Choroid plexus epithelial cell (primary cell): ENCODE data around the gene TMEM269.

ENCODE experiments used
- DNase-seq: peaks from one replicate; pipeline ENCODE4 v3.0.0-alpha.2; 2010; ENCODE audit warnings: low read depth
- H3K4me3 ChIP-seq: 2 replicates; pipeline ENCODE4 v1.5.1; 2011; ENCODE audit warnings: low read depth, mild to moderate bottlenecking, control low read depth, low read length, moderate library complexity
- TF ChIP-seq, protein P1 (sequence below): conservative IDR thresholded peaks from 2 replicates; pipeline ENCODE4 v1.5.1; 2011; ENCODE audit warnings: low read depth, mild to moderate bottlenecking, control low read depth, inconsistent platforms, low read length, moderate library complexity

Gene TMEM269

DNA sequence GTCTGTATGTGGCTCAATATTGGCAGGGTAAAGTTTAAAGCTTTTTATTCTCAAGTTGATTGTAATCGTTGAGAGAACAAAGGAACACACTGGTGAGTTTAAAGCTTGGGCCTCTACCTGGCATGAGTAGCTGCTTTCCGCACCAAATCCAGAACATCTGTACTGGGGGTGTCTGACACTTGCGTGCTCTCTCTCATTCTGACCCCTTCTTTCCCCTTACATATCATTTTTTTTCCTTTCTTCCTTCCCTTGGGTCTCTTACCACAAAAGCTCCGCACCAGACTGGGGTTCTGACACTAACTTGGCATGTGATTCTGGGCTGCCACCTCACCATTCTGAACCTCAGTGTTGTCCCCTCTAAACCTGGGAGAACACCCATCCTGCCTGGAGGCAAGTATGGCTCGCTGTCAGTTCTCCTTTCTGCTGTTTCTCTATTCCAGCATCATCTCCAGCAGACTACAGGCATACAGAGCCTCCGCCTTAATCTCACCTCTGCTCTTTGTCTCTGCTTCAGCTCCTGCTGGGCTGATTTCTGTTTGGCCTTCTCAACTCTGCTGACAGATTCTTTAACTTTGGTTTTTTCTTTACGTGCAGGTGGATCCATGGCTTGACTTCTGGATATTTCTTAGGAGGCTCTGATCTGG, 31.3 kb downstream of the TMEM269 start:
- H3K4me3 ChIP-seq = peak overlapping the region; percentile 93
- peak; percentile 28 for DNase-seq
- TF ChIP-seq, protein P1, sequence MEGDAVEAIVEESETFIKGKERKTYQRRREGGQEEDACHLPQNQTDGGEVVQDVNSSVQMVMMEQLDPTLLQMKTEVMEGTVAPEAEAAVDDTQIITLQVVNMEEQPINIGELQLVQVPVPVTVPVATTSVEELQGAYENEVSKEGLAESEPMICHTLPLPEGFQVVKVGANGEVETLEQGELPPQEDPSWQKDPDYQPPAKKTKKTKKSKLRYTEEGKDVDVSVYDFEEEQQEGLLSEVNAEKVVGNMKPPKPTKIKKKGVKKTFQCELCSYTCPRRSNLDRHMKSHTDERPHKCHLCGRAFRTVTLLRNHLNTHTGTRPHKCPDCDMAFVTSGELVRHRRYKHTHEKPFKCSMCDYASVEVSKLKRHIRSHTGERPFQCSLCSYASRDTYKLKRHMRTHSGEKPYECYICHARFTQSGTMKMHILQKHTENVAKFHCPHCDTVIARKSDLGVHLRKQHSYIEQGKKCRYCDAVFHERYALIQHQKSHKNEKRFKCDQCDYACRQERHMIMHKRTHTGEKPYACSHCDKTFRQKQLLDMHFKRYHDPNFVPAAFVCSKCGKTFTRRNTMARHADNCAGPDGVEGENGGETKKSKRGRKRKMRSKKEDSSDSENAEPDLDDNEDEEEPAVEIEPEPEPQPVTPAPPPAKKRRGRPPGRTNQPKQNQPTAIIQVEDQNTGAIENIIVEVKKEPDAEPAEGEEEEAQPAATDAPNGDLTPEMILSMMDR = no peak

DNA sequence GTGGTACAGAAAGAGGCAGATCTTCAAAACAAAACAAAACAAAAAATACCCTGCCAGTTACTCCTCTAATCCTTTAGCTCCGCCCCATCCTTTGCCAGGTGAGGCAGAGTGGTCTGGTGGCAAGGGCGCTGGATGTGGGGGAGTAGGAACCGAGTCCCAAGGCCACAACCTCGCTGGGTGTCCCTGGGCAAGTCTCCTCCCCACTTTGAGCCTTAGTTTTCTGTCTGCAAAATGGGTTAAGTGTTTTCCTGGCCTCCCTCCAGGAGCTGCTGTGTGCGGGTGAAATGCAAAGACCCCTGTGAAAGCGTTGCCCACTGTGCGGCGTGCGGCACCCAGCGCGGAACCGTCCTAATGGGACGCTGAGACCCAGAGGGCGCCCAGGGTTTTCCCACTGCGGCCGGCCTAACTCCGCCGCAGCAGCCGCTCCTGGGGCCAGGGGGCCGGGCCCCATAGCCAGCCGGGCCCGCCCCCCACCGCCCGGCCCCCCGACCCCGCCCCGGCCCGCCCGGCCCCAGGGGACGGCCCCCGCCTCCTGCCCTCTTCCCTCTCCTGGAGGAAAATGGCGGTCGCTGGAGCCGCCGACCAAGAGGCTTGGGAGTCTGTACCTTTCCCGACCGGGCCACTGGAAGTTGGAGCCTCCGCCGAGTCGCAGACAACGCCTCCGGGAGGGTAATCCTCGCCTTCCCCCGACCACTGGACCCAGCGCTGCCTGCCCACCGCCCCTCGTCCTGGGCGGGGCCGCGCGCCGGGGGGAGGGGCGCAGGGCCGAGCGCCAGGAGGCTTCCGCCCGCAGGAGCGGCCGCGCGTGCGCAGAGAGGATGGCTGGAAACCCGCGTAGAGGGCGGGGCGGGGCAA, 32.0 kb downstream of the TMEM269 start, which contains the start of the genes ERMAP and SVBP:
Gene ERMAP (plus strand): TSS at position 538 of the 855 bp plus-strand sequence. CDS start 13,327 bp downstream, outside the sequence.
Gene SVBP (minus strand): TSS at position 813 of the 855 bp plus-strand sequence. CDS start 853 bp downstream, outside the sequence.
- peak; percentile 89 for DNase-seq
- H3K4me3 ChIP-seq = peak within 1 kb of the TSS; percentile 93
- TF ChIP-seq, protein P1 = no peak

DNA sequence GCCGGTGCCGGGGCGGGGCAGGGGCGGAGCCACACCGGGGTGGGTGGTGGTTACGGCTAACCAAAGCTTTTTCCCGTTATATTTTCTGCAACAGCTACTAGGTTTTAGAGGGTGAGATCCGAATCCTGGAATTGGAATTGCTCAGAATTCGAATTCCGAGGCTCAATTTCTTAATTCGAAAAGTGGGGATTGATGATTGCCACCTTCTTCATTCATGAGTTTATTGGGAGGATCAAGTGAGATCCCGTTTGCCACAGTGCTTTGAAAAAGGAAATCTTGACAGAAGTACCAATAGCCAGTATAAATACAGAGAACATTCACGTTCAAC, 32.6 kb downstream of the TMEM269 start:
- no peak for DNase-seq
- peak overlapping the region; percentile 62 for H3K4me3 ChIP-seq
- TF ChIP-seq, protein P1 = no peak

DNA sequence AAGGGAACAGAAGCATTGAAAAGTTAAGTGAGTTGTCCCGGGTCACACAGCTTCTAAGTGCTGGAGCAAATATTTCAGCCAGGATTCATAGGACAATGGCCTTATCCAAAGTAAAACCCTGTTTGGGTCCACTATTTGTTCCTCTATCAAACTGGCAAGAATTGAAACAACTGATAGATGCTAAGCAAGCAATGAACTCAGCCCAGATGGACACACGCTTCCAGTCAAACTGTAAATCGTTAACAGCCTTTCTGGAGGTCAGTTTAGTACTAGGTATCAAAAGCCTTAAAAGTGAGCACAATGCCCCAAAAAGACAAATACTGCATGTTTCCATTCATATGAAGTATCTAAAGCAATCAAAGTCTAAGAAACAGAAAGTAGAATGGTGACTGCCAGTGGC, 33.2 kb downstream of the TMEM269 start:
- H3K4me3 ChIP-seq = no peak overlapping the region
- TF ChIP-seq, protein P1 = no peak
- no peak for DNase-seq

DNA sequence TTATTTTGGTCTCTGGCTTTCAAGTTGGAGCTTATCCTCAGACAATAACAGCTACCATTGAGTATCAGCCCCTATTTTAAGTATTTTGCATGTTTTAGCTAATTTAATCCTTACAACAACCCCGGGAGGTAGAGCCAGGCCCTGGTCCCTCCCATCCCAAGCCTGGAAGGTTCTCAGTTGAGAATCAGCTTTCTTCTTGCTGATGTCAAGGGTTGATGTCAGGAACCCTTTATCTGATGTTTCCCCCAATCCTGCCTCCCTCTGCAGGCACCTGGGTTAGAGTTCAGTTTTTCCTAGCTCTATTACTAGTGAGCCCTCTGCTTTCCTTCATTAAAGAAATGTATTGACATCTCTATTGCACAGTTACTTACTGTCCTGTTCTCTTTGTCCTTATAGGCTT, 36.0 kb downstream of the TMEM269 start:
- no peak for DNase-seq
- no peak overlapping the region for H3K4me3 ChIP-seq
- TF ChIP-seq, protein P1 = no peak

DNA sequence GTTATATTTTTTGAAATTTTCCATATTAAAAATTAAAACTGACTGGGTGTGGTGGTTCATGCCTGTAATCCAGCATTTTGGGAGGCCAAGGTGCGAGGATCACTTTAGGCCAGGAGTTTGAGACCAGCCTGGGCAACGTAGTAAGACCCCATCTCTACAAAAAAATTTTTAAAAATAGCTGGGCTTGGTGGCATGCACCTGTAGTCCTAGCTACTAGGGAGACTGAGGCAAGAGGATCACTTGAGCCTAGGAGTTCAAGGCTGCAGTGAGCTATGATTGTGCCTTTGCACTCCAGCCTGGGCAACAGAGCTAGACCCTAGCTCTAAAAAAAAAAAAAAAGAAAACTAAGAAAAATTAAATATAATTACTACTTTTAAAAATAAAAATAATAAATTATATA, 36.9 kb downstream of the TMEM269 start:
- H3K4me3 ChIP-seq = no peak overlapping the region
- TF ChIP-seq, protein P1 = no peak
- no peak for DNase-seq
